OCI-LY3 (cell line): ENCODE results near the gene HECW1.

Experiments used
- H2AFZ ChIP-seq: fragments of 200-600, 300-600 bp; shearing (Covaris generic); 2 replicates; pipeline ENCODE4 v1.6.0; 2014; ENCODE audit warnings: antibody characterized with exemption, low read depth, low read length
- H3K27ac ChIP-seq: fragments of 200-600, 300-600 bp; sonication (generic); 2 replicates; pipeline ENCODE4 v1.5.1; 2014; ENCODE audit warnings: mild to moderate bottlenecking, low read length, moderate library complexity, mixed read lengths
- H3K27me3 ChIP-seq: fragments of 200-600, 300-600 bp; sonication (generic); 2 replicates; pipeline ENCODE4 v1.6.1; 2014; ENCODE audit warnings: low read depth, low read length, mixed read lengths
- H3K36me3 ChIP-seq: fragments of 200-600, 300-600 bp; sonication (generic); replicated peaks from 2 replicates; pipeline ENCODE3; 2014; ENCODE audit warnings: low read depth, low read length, mixed read lengths
- H3K4me1 ChIP-seq: fragments of 300-600, 200-600 bp; sonication (generic); 2 replicates; pipeline ENCODE4 v1.6.1; 2014; ENCODE audit warnings: low read length, mixed read lengths
- H3K4me2 ChIP-seq: fragments of 200-600, 300-600 bp; sonication (generic); 2 replicates; pipeline ENCODE4 v1.6.1; 2014; ENCODE audit warnings: low read length, mixed read lengths
- H3K4me3 ChIP-seq: fragments of 300-600, 200-600 bp; sonication (generic); 2 replicates; pipeline ENCODE4 v1.5.1; 2014; ENCODE audit warnings: antibody characterized with exemption, mild to moderate bottlenecking, low read length, moderate library complexity
- H3K79me2 ChIP-seq: fragments of 300-600, 200-600 bp; shearing (Covaris generic); 2 replicates; pipeline ENCODE4 v1.6.1; 2014; ENCODE audit warnings: mild to moderate bottlenecking, low read length, mixed read lengths
- H3K9ac ChIP-seq: fragments of 300-600, 200-600 bp; shearing (Covaris generic); 2 replicates; pipeline ENCODE4 v1.6.0; 2014; ENCODE audit warnings: mild to moderate bottlenecking, low read length, moderate library complexity
- H3K9me3 ChIP-seq: fragments of 200-600, 300-600 bp; shearing (Covaris generic); 2 replicates; pipeline ENCODE4 v1.6.1; 2014; ENCODE audit warnings: low read length, mixed read lengths; ENCODE audit not compliant: insufficient read depth
- H4K20me1 ChIP-seq: fragments of 200-600, 300-600 bp; sonication (generic); 2 replicates; pipeline ENCODE4 v1.6.1; 2016; ENCODE audit warnings: low read length, mixed read lengths; ENCODE audit not compliant: insufficient read depth
- CTCF ChIP-seq: fragments of 200-600, 300-600 bp; sonication (generic); IDR thresholded peaks from 2 replicates; pipeline ENCODE4 v1.5.1; 2014; ENCODE audit warnings: antibody characterized with exemption, low read length, low read depth
- EZH2phosphoT487 ChIP-seq: fragments of 200-600 bp; shearing (Covaris generic); IDR thresholded peaks from 2 replicates; pipeline ENCODE4 v1.6.1; 2018; ENCODE audit warnings: antibody characterized with exemption, mixed run types, low read depth

Gene HECW1

DNA sequence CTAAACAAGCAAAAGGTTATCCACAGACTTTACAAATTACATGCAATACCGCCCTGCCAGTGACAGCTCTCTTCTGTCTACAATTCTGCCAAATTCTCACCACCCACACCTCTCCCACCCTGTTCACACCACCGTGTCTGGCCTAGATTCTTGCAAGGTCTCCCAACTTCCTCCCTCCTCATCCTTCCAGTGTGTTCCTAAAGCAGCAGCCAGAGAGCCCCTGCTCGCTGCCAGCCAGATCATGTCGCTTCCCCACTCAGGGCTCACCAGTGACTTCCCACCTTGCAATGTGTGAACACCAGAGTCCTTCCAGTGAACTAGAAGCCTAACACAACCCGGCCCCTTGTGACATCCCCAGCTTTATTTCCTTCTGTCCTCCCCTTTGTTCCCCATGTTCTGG is 121.6 kb downstream of the HECW1 start:
- Histone ChIP-seq H2AFZ (no peak overlapping the region), H3K36me3 (no peaks in the 10 kb centered on the region), H3K4me2 (no peak overlapping the region), H3K9ac (no peak overlapping the region), H3K4me3 (no peak overlapping the region), H3K4me1 (no peaks in the 10 kb centered on the region), H3K79me2 (no peaks in the 10 kb centered on the region), H4K20me1 (no peaks in the 10 kb centered on the region), H3K27ac (no peak overlapping the region), H3K27me3 (0 out of 2 replicates have a peak, but pooled peaks cover 3% of the 10 kb centered on the region), H3K9me3 (no peaks in the 10 kb centered on the region)
- TF ChIP-seq CTCF = no peak
- TF ChIP-seq EZH2phosphoT487 = no peak

DNA sequence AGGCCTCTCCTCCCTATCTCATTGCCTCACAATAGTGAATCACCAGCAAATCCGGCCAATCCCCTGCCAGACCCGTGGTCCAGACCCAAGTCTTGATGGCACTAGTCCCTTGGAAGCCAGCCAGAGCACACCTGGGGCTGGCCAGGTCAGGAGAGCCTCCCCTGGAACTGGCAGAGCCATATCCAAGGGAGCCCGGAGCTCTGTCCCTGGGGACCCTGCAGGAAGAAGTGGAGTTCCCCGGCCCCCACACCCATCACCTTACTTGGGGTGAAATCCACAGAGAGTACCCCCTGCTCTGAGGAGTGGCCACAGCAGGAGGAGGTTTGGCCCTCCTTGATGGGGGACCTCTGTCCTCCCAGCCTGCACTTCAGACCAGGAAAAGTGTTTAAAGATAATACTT is 122.5 kb downstream of the HECW1 start:
- no peak overlapping the region for H3K4me2 ChIP-seq
- no peak overlapping the region for H3K4me3 ChIP-seq
- H4K20me1 ChIP-seq = no peaks in the 10 kb centered on the region
- H3K27me3 ChIP-seq = 0 out of 2 replicates have a peak, but pooled peaks cover 3% of the 10 kb centered on the region
- TF ChIP-seq CTCF (no peak), EZH2phosphoT487 (no peak)
- no peaks in the 10 kb centered on the region for H3K9me3 ChIP-seq
- H3K79me2 ChIP-seq = no peaks in the 10 kb centered on the region
- no peak overlapping the region for H2AFZ ChIP-seq
- no peak overlapping the region for H3K9ac ChIP-seq
- no peaks in the 10 kb centered on the region for H3K36me3 ChIP-seq
- H3K4me1 ChIP-seq = no peaks in the 10 kb centered on the region
- no peak overlapping the region for H3K27ac ChIP-seq

DNA sequence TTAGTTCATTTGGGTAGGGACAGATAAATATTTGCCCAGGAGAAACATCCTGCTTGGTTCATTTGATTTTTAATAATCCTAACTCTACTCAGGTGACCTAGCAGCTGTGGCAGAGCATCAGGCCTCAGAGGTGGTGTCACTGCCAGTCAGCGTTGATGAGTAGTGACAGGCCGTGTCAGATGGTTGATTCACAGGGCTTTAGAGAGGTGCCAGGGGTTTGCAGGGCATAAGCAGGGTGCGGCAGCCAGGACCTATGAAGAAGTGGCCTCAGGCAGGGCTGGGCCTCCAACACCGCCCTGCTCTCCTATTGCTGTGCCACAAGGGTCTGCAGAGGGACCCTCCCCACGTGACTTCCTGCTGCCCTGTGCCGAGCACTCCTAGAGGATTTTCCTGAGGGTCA is 128.1 kb downstream of the HECW1 start:
- Histone ChIP-seq H3K4me2 (no peak overlapping the region), H3K27ac (no peak overlapping the region)

GRCh38 chr7:43242628-43243255 is 130.3 kb downstream of the HECW1 start:
- Histone ChIP-seq H3K27ac (no peak overlapping the region), H3K4me1 (peaks cover 7% of the 10 kb centered on the region), H3K4me3 (no peak overlapping the region), H2AFZ (no peak overlapping the region), H3K4me2 (no peak overlapping the region), H3K9ac (no peak overlapping the region), H3K36me3 (no peaks in the 10 kb centered on the region), H3K9me3 (no peaks in the 10 kb centered on the region), H3K79me2 (no peaks in the 10 kb centered on the region), H4K20me1 (no peaks in the 10 kb centered on the region), H3K27me3 (no peaks in the 10 kb centered on the region)
- TF ChIP-seq EZH2phosphoT487 = no peak
- no peak for TF ChIP-seq CTCF

More for the DNA sequence above, 128.1 kb downstream of the HECW1 start:
- Histone ChIP-seq H3K79me2 (no peaks in the 10 kb centered on the region), H4K20me1 (no peaks in the 10 kb centered on the region), H3K9ac (no peak overlapping the region), H3K36me3 (no peaks in the 10 kb centered on the region), H3K4me3 (no peak overlapping the region), H2AFZ (no peak overlapping the region), H3K4me1 (peaks cover 7% of the 10 kb centered on the region), H3K9me3 (no peaks in the 10 kb centered on the region), H3K27me3 (no peaks in the 10 kb centered on the region)
- TF ChIP-seq EZH2phosphoT487 = no peak
